GM08714 (cell line): ENCODE measurements around the gene MARK3.

Experiments
- H3K4me3 ChIP-seq: fragments of 200-500 bp; sonication (Bioruptor generic); 2 replicates; pipeline ENCODE4 v1.5.1; 2014; ENCODE audit warnings: mild to moderate bottlenecking, low read length, inconsistent platforms
- ZNF274 ChIP-seq: IDR thresholded peaks from 2 replicates; pipeline ENCODE4 v1.6.1; 2012; ENCODE audit warnings: mild to moderate bottlenecking, low read depth, low read length

The MARK3 gene

DNA sequence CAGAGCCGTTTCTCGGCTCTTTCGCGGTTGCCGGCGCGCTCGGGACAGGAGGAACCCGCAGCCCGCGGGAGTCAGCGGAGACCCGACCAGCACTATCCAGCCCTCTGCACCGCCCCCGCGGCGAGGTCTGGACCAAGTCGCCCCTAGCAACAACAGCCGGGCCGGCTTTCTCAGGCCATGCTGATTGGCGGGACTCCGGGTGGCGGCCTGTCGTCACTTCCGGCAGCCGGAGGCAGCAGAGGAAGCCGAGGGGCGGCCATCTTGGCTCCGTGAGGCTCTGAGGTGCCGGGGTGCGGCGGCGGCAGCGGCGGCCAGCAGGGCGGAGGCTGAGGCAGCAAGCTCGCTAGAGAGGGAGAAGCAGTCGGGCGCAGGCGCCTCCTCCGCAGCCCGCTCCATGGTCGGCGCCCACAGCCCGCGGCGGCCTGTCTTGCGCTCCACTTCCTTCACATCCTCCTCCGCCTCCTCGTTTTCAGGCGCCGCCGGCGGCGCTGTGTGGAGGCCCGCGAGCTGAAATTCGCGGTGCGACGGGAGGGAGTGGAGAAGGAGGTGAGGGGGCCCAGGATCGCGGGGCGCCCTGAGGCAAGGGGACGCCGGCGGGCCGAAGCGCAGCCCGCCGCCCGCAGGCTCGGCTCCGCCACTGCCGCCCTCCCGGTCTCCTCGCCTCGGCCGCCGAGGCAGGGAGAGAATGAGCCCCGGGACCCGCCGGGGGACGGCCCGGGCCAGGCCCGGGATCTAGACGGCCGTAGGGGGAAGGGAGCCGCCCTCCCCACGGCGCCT, at the start of gene MARK3:
TSS of gene MARK3 (plus strand) at position 264 of the 777 bp plus-strand sequence. CDS start 615 bp downstream, outside the sequence.
- TF ChIP-seq ZNF274 = no peak
- H3K4me3 ChIP-seq = peak within 1 kb of the TSS; percentile 87

- H3K4me3 ChIP-seq = peak overlapping the region; percentile 85; the same call in 1 of the 2 replicates
- TF ChIP-seq ZNF274 = no peak
Measured at GRCh38 chr14:103336191-103336590, 49.0 kb upstream of the MARK3 start.

DNA sequence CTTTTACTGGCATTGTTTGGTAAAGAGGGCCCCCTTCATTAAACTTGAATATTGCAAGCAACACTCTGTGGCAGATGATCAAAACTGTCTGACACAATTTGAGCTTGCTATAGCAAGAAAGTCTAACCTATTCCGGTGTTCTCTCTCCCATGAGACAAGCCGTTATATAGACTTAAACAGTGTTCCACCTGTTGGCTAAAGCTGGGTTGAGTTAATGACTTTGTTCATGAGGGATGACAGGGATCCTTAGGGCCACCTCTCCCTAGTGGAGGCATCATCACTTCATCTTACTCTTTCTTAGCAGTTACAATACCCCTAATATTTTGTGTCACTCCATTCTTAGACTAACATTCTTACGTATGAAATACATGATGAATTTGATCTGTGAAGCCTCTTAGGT, 47.4 kb upstream of the MARK3 start:
- no peak overlapping the region for H3K4me3 ChIP-seq
- no peak for TF ChIP-seq ZNF274

GRCh38 chr14:103339561-103339960, 45.7 kb upstream of the MARK3 start:
- no peak overlapping the region for H3K4me3 ChIP-seq
- no peak for TF ChIP-seq ZNF274

- TF ChIP-seq ZNF274 = no peak
- H3K4me3 ChIP-seq = no peak overlapping the region
Measured at GRCh38 chr14:103340480-103341212, 44.6 kb upstream of the MARK3 start.

DNA sequence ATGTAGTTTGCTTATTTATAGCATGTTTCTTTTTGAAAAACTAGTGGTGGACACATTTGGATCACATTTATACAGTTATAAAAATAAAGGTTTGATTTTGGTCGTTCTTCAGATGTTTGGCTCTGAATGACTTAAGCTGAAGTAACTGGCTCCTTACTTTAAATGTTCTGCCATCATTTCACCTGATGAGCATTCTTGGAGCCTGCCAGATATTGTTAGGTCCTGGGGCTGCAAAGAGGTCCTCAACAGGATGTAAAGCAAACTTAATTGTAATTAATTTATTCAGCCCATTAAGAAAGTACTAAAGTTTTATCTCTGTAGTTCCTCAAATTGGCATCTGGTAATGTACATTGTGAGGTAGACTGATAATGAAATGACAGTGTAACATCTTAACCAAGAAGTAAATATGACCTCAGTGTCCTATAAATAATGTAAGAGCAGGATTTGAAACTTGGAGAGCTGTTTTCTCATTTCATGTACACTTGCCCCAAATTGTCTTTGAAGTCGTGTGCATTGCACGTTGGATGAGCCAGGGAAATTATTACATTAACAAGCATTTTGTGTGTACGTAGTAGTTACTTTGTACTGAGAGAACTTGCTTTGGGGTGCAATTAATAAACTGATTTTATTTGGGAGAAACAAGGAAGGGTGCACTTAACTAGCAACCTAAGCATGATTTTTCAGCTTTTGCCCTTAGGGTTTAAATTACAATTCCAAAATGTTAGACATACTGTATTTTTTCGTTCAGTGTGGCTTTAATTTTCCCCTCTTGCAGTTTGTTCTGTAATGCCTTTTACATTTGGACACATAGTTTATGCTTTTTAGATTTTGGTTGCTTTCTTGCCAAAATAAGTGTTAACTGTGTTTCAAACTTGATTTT, 43.7 kb upstream of the MARK3 start:
- no peak for TF ChIP-seq ZNF274
- no peak overlapping the region for H3K4me3 ChIP-seq

DNA sequence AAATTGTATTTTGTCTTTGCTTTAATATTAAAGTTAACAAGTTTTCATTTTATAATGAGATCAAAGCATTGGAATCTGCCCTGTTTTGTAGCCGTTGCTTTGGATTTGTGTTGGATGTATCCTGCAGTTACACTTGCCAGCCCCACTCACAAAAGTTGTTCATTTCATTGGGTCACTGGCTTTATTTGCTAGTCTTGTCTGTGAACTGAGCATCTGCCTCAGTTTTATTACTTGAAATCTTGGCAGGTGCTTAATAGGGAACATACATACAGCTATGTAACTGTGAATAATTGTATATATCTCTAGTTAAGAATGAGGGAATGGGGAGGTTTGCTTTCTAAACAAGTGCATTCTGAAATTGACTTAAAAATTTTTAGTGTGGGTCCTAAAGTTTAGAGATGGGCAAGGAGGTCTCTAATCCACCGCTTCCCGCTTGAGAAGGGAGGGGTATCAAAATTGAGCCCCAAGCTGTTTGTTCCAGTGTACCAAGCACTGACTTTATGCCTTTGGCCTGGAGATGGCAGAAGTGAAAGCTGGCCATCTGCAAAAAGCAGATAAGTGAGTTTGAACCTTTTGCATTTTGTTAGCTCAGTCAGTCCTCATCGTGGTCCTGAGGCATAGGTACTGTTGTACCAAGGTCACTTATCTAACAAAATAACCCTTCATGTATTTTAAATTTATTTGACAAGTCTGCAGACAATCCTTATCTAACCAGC, 41.9 kb upstream of the MARK3 start:
- no peak overlapping the region for H3K4me3 ChIP-seq
- no peak for TF ChIP-seq ZNF274

DNA sequence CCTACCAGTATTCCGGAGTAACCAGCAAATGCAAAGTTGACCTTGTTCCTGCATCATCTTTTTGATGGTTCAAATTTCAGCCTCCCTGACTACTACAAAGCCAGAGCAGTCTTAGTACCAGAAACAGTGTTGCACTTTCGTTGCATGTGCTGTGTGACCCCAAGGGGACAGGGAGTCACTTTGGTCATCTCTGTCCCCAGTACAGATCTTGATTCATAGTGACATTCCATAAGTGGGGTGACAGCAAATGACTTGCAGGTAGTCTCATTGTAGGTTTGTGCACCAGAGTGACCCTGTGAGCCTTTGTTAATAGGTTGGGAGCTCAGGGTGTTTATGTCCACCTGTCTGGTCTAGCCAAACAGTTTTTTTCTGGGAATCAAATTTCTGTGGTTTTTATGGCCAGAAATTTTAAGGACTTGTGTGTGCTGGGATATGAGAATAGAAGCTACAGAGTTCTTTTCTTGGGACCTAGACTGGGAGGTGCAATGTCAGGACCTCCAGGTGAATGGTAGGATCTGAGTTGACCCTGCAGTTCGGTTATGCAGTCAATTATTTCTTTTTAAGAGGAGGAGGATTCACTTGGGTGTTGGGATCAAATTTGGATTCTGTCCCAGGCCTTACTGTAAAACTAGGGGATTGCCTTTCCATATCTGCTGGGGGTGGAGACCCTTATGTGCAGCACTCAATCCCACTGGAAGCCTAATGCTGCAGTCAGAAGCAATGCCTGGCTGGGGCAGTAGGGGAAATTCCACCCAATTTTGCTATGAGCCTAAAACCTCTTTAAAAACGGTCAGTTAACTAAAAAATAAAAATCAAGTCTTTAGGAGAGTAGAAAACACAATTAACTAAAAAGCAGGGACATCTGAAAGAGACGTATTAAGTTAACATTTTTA, 41.1 kb upstream of the MARK3 start:
- no peak for TF ChIP-seq ZNF274
- no peak overlapping the region for H3K4me3 ChIP-seq

GRCh38 chr14:103346286-103346685, 38.9 kb upstream of the MARK3 start:
- TF ChIP-seq ZNF274 = no peak
- H3K4me3 ChIP-seq = no peak overlapping the region

DNA sequence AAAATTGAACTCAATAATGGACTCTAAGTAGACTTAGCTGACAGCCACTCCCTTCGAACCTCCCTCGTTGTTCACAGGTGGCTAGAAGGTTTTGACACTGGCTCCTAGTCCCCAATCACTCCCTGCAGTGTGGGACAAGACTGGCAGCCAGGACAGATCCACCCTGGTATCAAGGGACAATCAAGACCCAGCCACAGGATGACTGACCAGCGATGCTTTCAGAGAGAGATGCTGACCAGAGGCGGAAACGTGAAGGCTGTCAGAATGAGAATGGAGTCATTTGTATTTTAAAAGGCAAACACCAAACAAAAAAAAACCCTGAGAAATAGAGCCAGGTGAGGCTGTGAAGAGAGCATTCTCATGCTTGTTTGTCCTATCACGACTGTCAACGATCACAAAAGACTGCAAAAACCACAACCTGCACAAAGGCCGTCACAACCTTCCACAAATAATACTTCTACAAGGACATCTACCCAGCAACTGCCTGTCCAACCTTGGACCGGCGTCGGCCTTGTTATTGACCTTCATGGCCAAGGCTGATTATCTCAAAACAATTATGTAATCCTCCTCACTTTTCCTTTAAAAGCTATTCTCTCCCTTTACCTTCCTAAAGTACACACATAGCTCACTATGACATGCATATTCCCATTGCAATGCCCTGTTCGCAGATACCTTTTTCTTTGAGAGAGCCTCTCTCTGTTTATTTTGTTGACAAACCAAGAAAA, 38.0 kb upstream of the MARK3 start:
- no peak overlapping the region for H3K4me3 ChIP-seq
- TF ChIP-seq ZNF274 = no peak

DNA sequence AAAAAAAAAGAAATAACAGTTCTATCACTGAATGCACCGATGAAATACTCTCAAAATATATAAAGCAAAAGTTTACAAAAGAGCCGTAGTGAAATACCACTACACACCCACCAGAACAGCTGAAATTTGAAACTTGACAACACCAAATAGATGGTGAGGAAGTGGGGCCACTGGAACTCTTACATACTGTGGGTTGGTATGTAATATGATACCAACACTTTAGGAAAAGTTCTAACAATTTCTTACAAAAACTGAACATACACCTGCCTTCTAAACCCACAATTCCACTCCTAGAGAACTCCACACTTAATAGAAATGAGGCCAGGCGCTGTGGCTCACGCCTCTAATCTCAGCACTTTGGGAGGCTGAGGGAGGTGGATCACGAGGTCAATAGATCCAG, 37.1 kb upstream of the MARK3 start:
- no peak for TF ChIP-seq ZNF274
- H3K4me3 ChIP-seq = no peak overlapping the region

DNA sequence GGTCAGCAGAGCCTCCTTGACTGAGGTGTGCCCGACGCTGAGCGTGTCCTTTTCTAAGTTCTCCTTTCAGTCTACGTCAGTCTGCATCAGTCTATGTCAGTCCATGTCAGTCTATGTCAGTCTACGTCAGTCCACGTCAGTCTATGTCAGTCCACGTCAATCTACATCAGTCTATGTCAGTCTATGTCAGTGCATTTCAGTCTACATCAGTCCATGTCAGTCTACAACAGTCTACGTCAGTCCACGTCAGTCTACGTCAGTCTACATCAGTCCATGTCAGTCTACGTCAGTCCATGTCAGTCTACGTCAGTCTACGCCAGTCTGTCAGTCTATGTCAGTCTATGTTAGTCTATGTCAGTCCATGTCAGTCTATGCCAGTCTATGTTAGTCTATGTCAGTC, 35.2 kb upstream of the MARK3 start:
- no peak for TF ChIP-seq ZNF274

DNA sequence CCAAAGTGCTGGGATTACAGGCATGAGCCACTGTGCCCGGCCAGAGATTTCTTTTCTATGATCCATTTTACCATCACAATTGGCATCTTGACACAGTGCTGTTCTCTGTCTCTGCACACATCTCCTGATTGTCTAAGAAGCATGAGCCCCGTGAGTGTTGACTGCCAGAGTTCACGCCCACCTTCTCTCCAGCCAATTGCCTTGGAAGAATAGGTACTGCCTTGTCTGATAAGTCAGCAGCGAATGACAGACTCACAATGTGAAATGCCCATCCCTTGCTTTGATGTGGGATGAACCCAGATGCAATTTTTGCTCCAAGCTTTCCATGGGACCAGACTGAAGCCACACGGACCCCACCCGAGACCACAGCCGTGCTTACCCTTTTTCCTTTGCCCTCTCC, 31.9 kb upstream of the MARK3 start:
- H3K4me3 ChIP-seq = no peak overlapping the region
- no peak for TF ChIP-seq ZNF274

More for the DNA sequence above, 35.2 kb upstream of the MARK3 start:
- no peak overlapping the region for H3K4me3 ChIP-seq
